GM18508 (cell line): ENCODE results near the gene MYO16.
"Not testable (repeated sequence)": the region's sequence is repeated elsewhere in the genome, so short reads cannot be mapped to it uniquely, and the experiment has no call there.

Source experiments
- ATAC-seq: cut with Tn5 transposase; IDR thresholded peaks from one replicate; pipeline ENCODE4 v1.9.1; 2021; ENCODE audit warnings: moderate number of reproducible peaks; ENCODE audit not compliant: insufficient read depth, unreplicated experiment

The MYO16 gene

GRCh38 chr13:108858676-108859075 is 229.3 kb downstream of the MYO16 start:
- ATAC-seq, result no peak

GRCh38 chr13:108859197-108860012 is 230.0 kb downstream of the MYO16 start:
- no peak for ATAC-seq

GRCh38 chr13:108860418-108860817 is 231.0 kb downstream of the MYO16 start:
- ATAC-seq, result no peak

GRCh38 chr13:108877300-108877699 is 247.9 kb downstream of the MYO16 start:
- ATAC-seq, result no peak

- no peak for ATAC-seq
These were observed 249.3 kb downstream of the MYO16 start for GRCh38 chr13:108878732-108879131.

GRCh38 chr13:108889324-108889984 is 260.0 kb downstream of the MYO16 start:
- no peak for ATAC-seq

- no peak for ATAC-seq
These were observed 265.9 kb downstream of the MYO16 start for GRCh38 chr13:108895220-108895704.

GRCh38 chr13:108897955-108898354 is 268.5 kb downstream of the MYO16 start:
- no peak for ATAC-seq

- no peak for ATAC-seq
These were observed 273.2 kb downstream of the MYO16 start for GRCh38 chr13:108902405-108903155.

- ATAC-seq, result no peak
These were observed 274.2 kb downstream of the MYO16 start for GRCh38 chr13:108903613-108904012.

GRCh38 chr13:108911807-108912206 is 282.4 kb downstream of the MYO16 start:
- no peak for ATAC-seq

GRCh38 chr13:108913731-108914130 is 284.3 kb downstream of the MYO16 start:
- ATAC-seq, result not testable (repeated sequence)

- no peak for ATAC-seq
These were observed 285.8 kb downstream of the MYO16 start for GRCh38 chr13:108915095-108915633.

- peak; percentile 93 for ATAC-seq
These were observed 286.5 kb downstream of the MYO16 start for GRCh38 chr13:108915634-108916512.

- ATAC-seq, result no peak
These were observed 288.2 kb downstream of the MYO16 start for GRCh38 chr13:108917581-108917980.

GRCh38 chr13:108919036-108919907 is 289.9 kb downstream of the MYO16 start:
- ATAC-seq, result no peak

- no peak for ATAC-seq
These were observed 290.7 kb downstream of the MYO16 start for GRCh38 chr13:108920137-108920536.

- no peak for ATAC-seq
These were observed 291.8 kb downstream of the MYO16 start for GRCh38 chr13:108921238-108921637.

GRCh38 chr13:108922108-108922507 is 292.7 kb downstream of the MYO16 start:
- no peak for ATAC-seq
